Measurements from ENCODE around the gene ZBTB7C. TPM values are rescaled to one million over a fixed set of nuclear protein-coding genes. Genes with fewer than 3 reads are reported as not detected.

Gene ZBTB7C
- polyA plus RNA-seq, 2 of the 4 experiments (the other 2 are of a cell fraction): 0.10 to 0.12 TPM

DNA sequence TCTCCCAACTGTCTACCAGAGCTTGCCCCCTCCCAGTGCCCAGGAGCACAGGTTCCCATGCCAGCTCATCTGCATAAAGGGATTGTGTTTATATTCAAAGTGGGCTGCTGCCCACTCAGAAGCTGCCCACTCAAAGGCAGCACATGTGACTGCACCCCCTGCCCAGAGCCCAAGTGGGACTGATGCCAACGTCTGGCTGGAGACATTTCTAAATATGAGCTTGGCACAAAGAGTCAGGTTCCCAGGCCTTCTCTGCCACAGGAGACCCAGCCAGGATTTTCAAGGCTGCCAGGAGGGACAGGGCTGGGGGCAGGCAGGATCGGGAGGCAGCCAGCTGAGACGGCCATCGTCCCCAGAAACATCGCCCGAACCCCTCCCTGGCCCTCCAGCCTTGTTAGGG, 67.1 kb downstream of the ZBTB7C start (continued):
- TF ChIP-seq, protein P1, sequence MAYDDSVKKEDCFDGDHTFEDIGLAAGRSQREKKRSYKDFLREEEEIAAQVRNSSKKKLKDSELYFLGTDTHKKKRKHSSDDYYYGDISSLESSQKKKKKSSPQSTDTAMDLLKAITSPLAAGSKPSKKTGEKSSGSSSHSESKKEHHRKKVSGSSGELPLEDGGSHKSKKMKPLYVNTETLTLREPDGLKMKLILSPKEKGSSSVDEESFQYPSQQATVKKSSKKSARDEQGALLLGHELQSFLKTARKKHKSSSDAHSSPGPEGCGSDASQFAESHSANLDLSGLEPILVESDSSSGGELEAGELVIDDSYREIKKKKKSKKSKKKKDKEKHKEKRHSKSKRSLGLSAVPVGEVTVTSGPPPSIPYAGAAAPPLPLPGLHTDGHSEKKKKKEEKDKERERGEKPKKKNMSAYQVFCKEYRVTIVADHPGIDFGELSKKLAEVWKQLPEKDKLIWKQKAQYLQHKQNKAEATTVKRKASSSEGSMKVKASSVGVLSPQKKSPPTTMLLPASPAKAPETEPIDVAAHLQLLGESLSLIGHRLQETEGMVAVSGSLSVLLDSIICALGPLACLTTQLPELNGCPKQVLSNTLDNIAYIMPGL (CRISPR knock-in tag; IDR thresholded peaks at IDR 0.05; ENCODE audit: borderline replicate concordance): no peak
- TF ChIP-seq, protein P2, sequence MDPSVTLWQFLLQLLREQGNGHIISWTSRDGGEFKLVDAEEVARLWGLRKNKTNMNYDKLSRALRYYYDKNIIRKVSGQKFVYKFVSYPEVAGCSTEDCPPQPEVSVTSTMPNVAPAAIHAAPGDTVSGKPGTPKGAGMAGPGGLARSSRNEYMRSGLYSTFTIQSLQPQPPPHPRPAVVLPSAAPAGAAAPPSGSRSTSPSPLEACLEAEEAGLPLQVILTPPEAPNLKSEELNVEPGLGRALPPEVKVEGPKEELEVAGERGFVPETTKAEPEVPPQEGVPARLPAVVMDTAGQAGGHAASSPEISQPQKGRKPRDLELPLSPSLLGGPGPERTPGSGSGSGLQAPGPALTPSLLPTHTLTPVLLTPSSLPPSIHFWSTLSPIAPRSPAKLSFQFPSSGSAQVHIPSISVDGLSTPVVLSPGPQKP (IDR thresholded peaks at IDR 0.05; ENCODE audit: low read depth, low read length): no peak

DNA sequence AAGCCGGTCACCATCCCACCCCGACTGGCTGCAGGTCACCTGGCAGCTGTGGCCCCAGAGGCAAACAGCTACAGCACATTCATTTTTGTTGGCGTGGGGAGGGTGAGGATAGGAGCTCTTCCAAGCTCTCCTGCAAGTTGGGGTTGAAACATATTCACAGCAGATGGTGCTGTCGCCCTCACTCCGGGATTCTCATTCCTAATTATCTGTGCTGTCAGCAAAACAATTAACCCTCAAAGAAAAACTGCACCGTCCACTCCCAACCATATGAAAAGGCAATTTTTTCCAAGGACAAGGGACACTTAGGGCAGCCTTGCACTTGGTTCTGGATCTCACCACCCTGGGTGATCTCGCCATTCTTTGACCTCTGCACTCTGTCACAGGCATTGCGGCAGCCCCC, 68.6 kb downstream of the ZBTB7C start:
- H3K4me1 ChIP-seq: no peaks in the 10 kb centered on the region
- 63% methylated on average over 6 of the region's 8 CpGs for WGBS (ENCODE audit: missing lambda C conversion rate)
- no peak overlapping the region for H3K27ac ChIP-seq
- no peak for DNase-seq (ENCODE audit: low read depth in 1 of 2, low spot score in 1 of 2)
- H3K4me3 ChIP-seq: no peak overlapping the region
- CTCF ChIA-PET: interaction anchor here (0.9 to 1.8 kb wide), 3 partner anchors 8 to 310 kb away, joined by 3 to 7 read pairs (median 3); no protein-coding TSS in a partner anchor
- TF ChIP-seq MAFK (IDR thresholded peaks at IDR 0.05; ENCODE audit: partially characterized antibody): peak; percentile 25
- no peak for TF ChIP-seq MYC (IDR thresholded peaks at IDR 0.05; ENCODE audit: borderline replicate concordance, low read length)
- TF ChIP-seq JUNB (IDR thresholded peaks at IDR 0.05): no peak
- TF ChIP-seq, protein P1 (CRISPR knock-in tag; IDR thresholded peaks at IDR 0.05; ENCODE audit: borderline replicate concordance): no peak
- no peak for TF ChIP-seq JUN (IDR thresholded peaks at IDR 0.05)
- TF ChIP-seq, protein P3, sequence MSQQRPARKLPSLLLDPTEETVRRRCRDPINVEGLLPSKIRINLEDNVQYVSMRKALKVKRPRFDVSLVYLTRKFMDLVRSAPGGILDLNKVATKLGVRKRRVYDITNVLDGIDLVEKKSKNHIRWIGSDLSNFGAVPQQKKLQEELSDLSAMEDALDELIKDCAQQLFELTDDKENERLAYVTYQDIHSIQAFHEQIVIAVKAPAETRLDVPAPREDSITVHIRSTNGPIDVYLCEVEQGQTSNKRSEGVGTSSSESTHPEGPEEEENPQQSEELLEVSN (IDR thresholded peaks at IDR 0.05; ENCODE audit: borderline replicate concordance, low read depth): no peak
- TF ChIP-seq ZSCAN20 (CRISPR knock-in tag; IDR thresholded peaks at IDR 0.05): no peak
- no peak for ATAC-seq
- POLR2A ChIA-PET: no interaction called here
- no peak overlapping the region for H3K4me2 ChIP-seq
- FAIRE-seq: no peak
- no peaks in the 10 kb centered on the region for H3K9me3 ChIP-seq

DNA sequence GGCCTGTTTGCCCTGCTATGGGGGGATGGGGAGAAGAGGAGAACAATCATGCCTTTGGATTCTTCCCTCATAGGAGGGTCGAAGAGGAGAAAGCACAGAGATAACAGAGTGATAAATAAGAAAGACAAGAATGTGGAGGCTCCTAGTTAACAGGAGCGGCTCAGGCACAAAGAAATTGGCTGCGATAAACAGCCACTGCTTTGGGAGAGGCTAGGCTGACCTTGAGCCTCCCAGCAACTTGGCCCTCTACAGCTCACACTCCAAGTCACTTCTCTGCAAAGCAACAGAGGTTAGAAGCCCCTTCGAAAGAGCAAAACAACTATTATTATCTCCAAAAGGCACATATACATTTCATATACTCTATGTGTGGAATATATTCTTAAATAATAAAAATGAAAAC, 69.5 kb downstream of the ZBTB7C start:
- CTCF ChIA-PET: interaction anchor here (0.6 to 1.8 kb wide), 4 partner anchors 9 to 320 kb away, joined by 3 to 7 read pairs (median 5); no protein-coding TSS in a partner anchor
- no peak for DNase-seq (ENCODE audit: low read depth in 1 of 2, low spot score in 1 of 2)
- TF ChIP-seq FOSL2 (IDR thresholded peaks at IDR 0.05): no peak
- TF ChIP-seq FOSL2 (CRISPR knock-in tag; IDR thresholded peaks at IDR 0.05): no peak
- no peak for TF ChIP-seq EHMT2 (IDR thresholded peaks at IDR 0.05; ENCODE audit: low read depth)
- no peak for TF ChIP-seq JUNB (IDR thresholded peaks at IDR 0.05)
- TF ChIP-seq, protein P4, sequence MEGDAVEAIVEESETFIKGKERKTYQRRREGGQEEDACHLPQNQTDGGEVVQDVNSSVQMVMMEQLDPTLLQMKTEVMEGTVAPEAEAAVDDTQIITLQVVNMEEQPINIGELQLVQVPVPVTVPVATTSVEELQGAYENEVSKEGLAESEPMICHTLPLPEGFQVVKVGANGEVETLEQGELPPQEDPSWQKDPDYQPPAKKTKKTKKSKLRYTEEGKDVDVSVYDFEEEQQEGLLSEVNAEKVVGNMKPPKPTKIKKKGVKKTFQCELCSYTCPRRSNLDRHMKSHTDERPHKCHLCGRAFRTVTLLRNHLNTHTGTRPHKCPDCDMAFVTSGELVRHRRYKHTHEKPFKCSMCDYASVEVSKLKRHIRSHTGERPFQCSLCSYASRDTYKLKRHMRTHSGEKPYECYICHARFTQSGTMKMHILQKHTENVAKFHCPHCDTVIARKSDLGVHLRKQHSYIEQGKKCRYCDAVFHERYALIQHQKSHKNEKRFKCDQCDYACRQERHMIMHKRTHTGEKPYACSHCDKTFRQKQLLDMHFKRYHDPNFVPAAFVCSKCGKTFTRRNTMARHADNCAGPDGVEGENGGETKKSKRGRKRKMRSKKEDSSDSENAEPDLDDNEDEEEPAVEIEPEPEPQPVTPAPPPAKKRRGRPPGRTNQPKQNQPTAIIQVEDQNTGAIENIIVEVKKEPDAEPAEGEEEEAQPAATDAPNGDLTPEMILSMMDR (IDR thresholded peaks at IDR 0.05): no peak
- TF ChIP-seq CBX2 (IDR thresholded peaks at IDR 0.05; ENCODE audit: borderline replicate concordance, low read depth): no peak
- no peak for TF ChIP-seq CBX8 (IDR thresholded peaks at IDR 0.05)
- TF ChIP-seq, protein P5, sequence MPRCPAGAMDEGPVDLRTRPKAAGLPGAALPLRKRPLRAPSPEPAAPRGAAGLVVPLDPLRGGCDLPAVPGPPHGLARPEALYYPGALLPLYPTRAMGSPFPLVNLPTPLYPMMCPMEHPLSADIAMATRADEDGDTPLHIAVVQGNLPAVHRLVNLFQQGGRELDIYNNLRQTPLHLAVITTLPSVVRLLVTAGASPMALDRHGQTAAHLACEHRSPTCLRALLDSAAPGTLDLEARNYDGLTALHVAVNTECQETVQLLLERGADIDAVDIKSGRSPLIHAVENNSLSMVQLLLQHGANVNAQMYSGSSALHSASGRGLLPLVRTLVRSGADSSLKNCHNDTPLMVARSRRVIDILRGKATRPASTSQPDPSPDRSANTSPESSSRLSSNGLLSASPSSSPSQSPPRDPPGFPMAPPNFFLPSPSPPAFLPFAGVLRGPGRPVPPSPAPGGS (IDR thresholded peaks at IDR 0.05): no peak
- TF ChIP-seq, protein P6, sequence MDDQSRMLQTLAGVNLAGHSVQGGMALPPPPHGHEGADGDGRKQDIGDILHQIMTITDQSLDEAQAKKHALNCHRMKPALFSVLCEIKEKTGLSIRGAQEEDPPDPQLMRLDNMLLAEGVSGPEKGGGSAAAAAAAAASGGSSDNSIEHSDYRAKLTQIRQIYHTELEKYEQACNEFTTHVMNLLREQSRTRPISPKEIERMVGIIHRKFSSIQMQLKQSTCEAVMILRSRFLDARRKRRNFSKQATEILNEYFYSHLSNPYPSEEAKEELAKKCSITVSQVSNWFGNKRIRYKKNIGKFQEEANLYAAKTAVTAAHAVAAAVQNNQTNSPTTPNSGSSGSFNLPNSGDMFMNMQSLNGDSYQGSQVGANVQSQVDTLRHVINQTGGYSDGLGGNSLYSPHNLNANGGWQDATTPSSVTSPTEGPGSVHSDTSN (IDR thresholded peaks at IDR 0.05): no peak
- no peak for TF ChIP-seq RAD21 (conservative IDR thresholded peaks at IDR 0.05 in 1 of 2, IDR thresholded peaks at IDR 0.05 in 1 of 2)
- TF ChIP-seq, protein P7, sequence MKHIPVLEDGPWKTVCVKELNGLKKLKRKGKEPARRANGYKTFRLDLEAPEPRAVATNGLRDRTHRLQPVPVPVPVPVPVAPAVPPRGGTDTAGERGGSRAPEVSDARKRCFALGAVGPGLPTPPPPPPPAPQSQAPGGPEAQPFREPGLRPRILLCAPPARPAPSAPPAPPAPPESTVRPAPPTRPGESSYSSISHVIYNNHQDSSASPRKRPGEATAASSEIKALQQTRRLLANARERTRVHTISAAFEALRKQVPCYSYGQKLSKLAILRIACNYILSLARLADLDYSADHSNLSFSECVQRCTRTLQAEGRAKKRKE (CRISPR knock-in tag; IDR thresholded peaks at IDR 0.05; ENCODE audit: low read depth): no peak
- no peak for TF ChIP-seq JUN (IDR thresholded peaks at IDR 0.05)
- no peak for TF ChIP-seq NPAS2 (CRISPR knock-in tag; IDR thresholded peaks at IDR 0.05; ENCODE audit: borderline replicate concordance)
- no peak for TF ChIP-seq FOSB (CRISPR knock-in tag; IDR thresholded peaks at IDR 0.05)
- TF ChIP-seq NR3C1 (IDR thresholded peaks at IDR 0.05): no peak
- TF ChIP-seq GATA3 (IDR thresholded peaks at IDR 0.05; ENCODE audit: borderline replicate concordance): no peak
- TF ChIP-seq ZFP36 (IDR thresholded peaks at IDR 0.05; ENCODE audit: borderline replicate concordance, partially characterized antibody): no peak
- no peak for TF ChIP-seq HOXA7 (CRISPR knock-in tag; IDR thresholded peaks at IDR 0.05)
- TF ChIP-seq POLR2AphosphoS2 (conservative IDR thresholded peaks at IDR 0.05; ENCODE audit: low read length): no peak
- Histone ChIP-seq H3K4me1 (no peaks in the 10 kb centered on the region), H3K27ac (no peak overlapping the region), H3K4me3 (no peak overlapping the region), H3K4me2 (no peak overlapping the region), H3K9me3 (no peaks in the 10 kb centered on the region)
- WGBS (ENCODE audit: missing lambda C conversion rate): 50% methylated on average over 4 of the region's 4 CpGs
- no peak for FAIRE-seq
- ATAC-seq: no peak
- POLR2A ChIA-PET: no interaction called here

Data from A549 (cell line).